ENCODE data around the gene EXD1.

The EXD1 gene

GRCh38 chr15:41231422-41232226, 1.1 kb upstream of the EXD1 start:
- DNase-seq: no peak

- DNase-seq: no peak
Observed at GRCh38 chr15:41230345-41230649, 260 bp downstream of the EXD1 start.

GRCh38 chr15:41219381-41219780, 11.2 kb downstream of the EXD1 start:
- no peak for DNase-seq

GRCh38 chr15:41218851-41219250, 11.7 kb downstream of the EXD1 start:
- DNase-seq: no peak

- no peak for DNase-seq
Observed at GRCh38 chr15:41215708-41216107, 14.8 kb downstream of the EXD1 start.

- DNase-seq: no peak
Observed at GRCh38 chr15:41207687-41208448, 22.7 kb downstream of the EXD1 start.

- no peak for DNase-seq
Observed at GRCh38 chr15:41205315-41205714, 25.2 kb downstream of the EXD1 start.

- no peak for DNase-seq
Observed at GRCh38 chr15:41203395-41203794, 27.2 kb downstream of the EXD1 start.

- no peak for DNase-seq
Observed at GRCh38 chr15:41199470-41199869, 31.1 kb downstream of the EXD1 start.

- no peak for DNase-seq
Observed at GRCh38 chr15:41194444-41194843, 36.1 kb downstream of the EXD1 start.

- no peak for DNase-seq
Observed at GRCh38 chr15:41183581-41183980, 47.0 kb downstream of the EXD1 start.

- DNase-seq: no peak
Observed at GRCh38 chr15:41182266-41182665, 48.3 kb downstream of the EXD1 start.

- no peak for DNase-seq
Observed at GRCh38 chr15:41180206-41180789, 50.3 kb downstream of the EXD1 start.

GRCh38 chr15:41169781-41170180, 60.8 kb downstream of the EXD1 start:
- DNase-seq: no peak

- DNase-seq: no peak
Observed at GRCh38 chr15:41169086-41169485, 61.5 kb downstream of the EXD1 start.

GRCh38 chr15:41161736-41162135, 68.8 kb downstream of the EXD1 start:
- no peak for DNase-seq

GRCh38 chr15:41161336-41161735, 69.2 kb downstream of the EXD1 start:
- no peak for DNase-seq

- no peak for DNase-seq
Observed at GRCh38 chr15:41160639-41161315, 69.8 kb downstream of the EXD1 start.

- DNase-seq: no peak
Observed at GRCh38 chr15:41154412-41154811, 76.1 kb downstream of the EXD1 start.

GRCh38 chr15:41153733-41154132, 76.8 kb downstream of the EXD1 start:
- DNase-seq: no peak

- no peak for DNase-seq
Observed at GRCh38 chr15:41151451-41152005, 79.0 kb downstream of the EXD1 start.

GRCh38 chr15:41150279-41150678, 80.3 kb downstream of the EXD1 start:
- no peak for DNase-seq

GRCh38 chr15:41148065-41148464, 82.5 kb downstream of the EXD1 start:
- no peak for DNase-seq

Measured in activated CD4-positive, alpha-beta T cell treated with anti-CD3 and anti-CD28 coated beads, Interleukin-2, amount 50 U/mL, for 1 hour (primary cell).